HEK293 (cell line): ENCODE results near the gene TAF1A.

Experiments
- CTCF ChIP-seq: fragments of 450-650 bp; formaldehyde crosslinking; IDR thresholded peaks from 2 replicates; pipeline ENCODE4 v1.5.1; 2016; ENCODE audit warnings: missing biosample characterization, missing genetic modification characterization
- REST ChIP-seq: fragments of 450-650 bp; formaldehyde crosslinking; IDR thresholded peaks from 2 replicates; pipeline ENCODE4 v1.5.1; 2016; ENCODE audit warnings: missing biosample characterization, missing genetic modification characterization
- ZBTB11 ChIP-seq: fragments of 450-650 bp; formaldehyde crosslinking; conservative IDR thresholded peaks from 2 replicates; pipeline ENCODE4 v1.5.1; 2016; ENCODE audit warnings: low read depth, missing biosample characterization, missing genetic modification characterization
- ZBTB20 ChIP-seq: fragments of 450-650 bp; formaldehyde crosslinking; IDR thresholded peaks from 2 replicates; pipeline ENCODE4 v1.5.1; 2016; ENCODE audit warnings: missing biosample characterization, missing genetic modification characterization
- ZFHX2 ChIP-seq: fragments of 450-650 bp; formaldehyde crosslinking; conservative IDR thresholded peaks from 2 replicates; pipeline ENCODE4 v1.5.1; 2016; ENCODE audit warnings: missing biosample characterization, missing genetic modification characterization
- ZNF768 ChIP-seq: fragments of 450-650 bp; formaldehyde crosslinking; IDR thresholded peaks from 2 replicates; pipeline ENCODE4 v1.5.1; 2018; ENCODE audit warnings: missing biosample characterization, mild to moderate bottlenecking, missing genetic modification characterization

- no peak for TF ChIP-seq CTCF (tag by site-specific recombination)
- no peak for TF ChIP-seq ZBTB20 (tag by site-specific recombination)
- no peak for TF ChIP-seq ZBTB11 (tag by site-specific recombination)
- no peak for TF ChIP-seq ZFHX2 (tag by site-specific recombination)
- no peak for TF ChIP-seq REST
- no peak for TF ChIP-seq ZNF768 (tag by site-specific recombination)
These were observed 7.0 kb upstream of the TAF1A start for GRCh38 chr1:222596696-222597095.
